Loucy (cell line): ENCODE measurements around the gene CORO7.

Source experiments
- CTCF ChIP-seq: fragments of 200-600 bp; sonication (generic); conservative IDR thresholded peaks from 2 replicates; pipeline ENCODE4 v1.5.1; 2014; ENCODE audit warnings: mild to moderate bottlenecking, antibody characterized with exemption, low read length
- EZH2phosphoT487 ChIP-seq: fragments of 200-600 bp; IDR thresholded peaks from 2 replicates; pipeline ENCODE4 v1.6.1; 2018; ENCODE audit warnings: antibody characterized with exemption, mild to moderate bottlenecking, moderate library complexity, borderline replicate concordance

GRCh38 chr16:4442371-4442770 lies 26.0 kb upstream of the CORO7 start:
- TF ChIP-seq CTCF (no peak), EZH2phosphoT487 (no peak)
